HG02623 (cell line): ENCODE results near the gene SF3B6.
A peak's percentile ranks its signal among the peaks of the same experiment; 100 is the strongest.
"Not testable (repeated sequence)": the region's sequence is repeated elsewhere in the genome, so short reads cannot be mapped to it uniquely, and the experiment has no call there.

ENCODE experiments used
- ATAC-seq: cut with Tn5 transposase; IDR thresholded peaks from one replicate; pipeline ENCODE4 v1.9.1; 2021; ENCODE audit warnings: moderate library complexity; ENCODE audit not compliant: unreplicated experiment

The SF3B6 gene

GRCh38 chr2:24075915-24076848 lies at the start of gene SF3B6:
Gene SF3B6, minus strand, starts transcription at chr2:24076326. Its CDS starts 97 bp downstream, at chr2:24076229.
- peak; percentile 86 for ATAC-seq

- no peak for ATAC-seq
Measured at GRCh38 chr2:24123922-24124580, 47.9 kb upstream of the SF3B6 start.

- peak; percentile 85 for ATAC-seq
Measured at GRCh38 chr2:24123195-24123921, 47.2 kb upstream of the SF3B6 start, which contains the start of the genes FAM228B and PFN4. Gene FAM228B, plus strand, starts transcription at chr2:24123469. Its CDS starts 893 bp downstream, at chr2:24124362. Gene PFN4, minus strand, starts transcription at chr2:24123334. Its CDS starts 799 bp downstream, at chr2:24122535.

GRCh38 chr2:24122366-24123194 lies 46.5 kb upstream of the SF3B6 start:
- ATAC-seq: no peak

GRCh38 chr2:24121469-24121868 lies 45.3 kb upstream of the SF3B6 start:
- no peak for ATAC-seq

- no peak for ATAC-seq
Measured at GRCh38 chr2:24121066-24121465, 44.9 kb upstream of the SF3B6 start.

- no peak for ATAC-seq
Measured at GRCh38 chr2:24117902-24118301, 41.8 kb upstream of the SF3B6 start.

GRCh38 chr2:24115057-24115456 lies 38.9 kb upstream of the SF3B6 start:
- ATAC-seq: no peak

GRCh38 chr2:24111407-24111901 lies 35.3 kb upstream of the SF3B6 start:
- no peak for ATAC-seq

- ATAC-seq: no peak
Measured at GRCh38 chr2:24110660-24111303, 34.7 kb upstream of the SF3B6 start.

- ATAC-seq: not testable (repeated sequence)
Measured at GRCh38 chr2:24109431-24109830, 33.3 kb upstream of the SF3B6 start.

- no peak for ATAC-seq
Measured at GRCh38 chr2:24107336-24107735, 31.2 kb upstream of the SF3B6 start.

GRCh38 chr2:24106786-24107185 lies 30.7 kb upstream of the SF3B6 start:
- no peak for ATAC-seq

GRCh38 chr2:24105816-24106215 lies 29.7 kb upstream of the SF3B6 start:
- ATAC-seq: no peak

GRCh38 chr2:24104906-24105305 lies 28.8 kb upstream of the SF3B6 start:
- ATAC-seq: no peak

- ATAC-seq: no peak
Measured at GRCh38 chr2:24104110-24104650, 28.1 kb upstream of the SF3B6 start.

- no peak for ATAC-seq
Measured at GRCh38 chr2:24102677-24103076, 26.6 kb upstream of the SF3B6 start.

- no peak for ATAC-seq
Measured at GRCh38 chr2:24101992-24102391, 25.9 kb upstream of the SF3B6 start.

GRCh38 chr2:24100732-24101131 lies 24.6 kb upstream of the SF3B6 start:
- ATAC-seq: not testable (repeated sequence)
